ENCODE results near the gene TMEM270. TPM values are rescaled to one million over a fixed set of nuclear protein-coding genes. Genes with fewer than 3 reads are reported as not detected.

Gene TMEM270
- total and polyA plus RNA-seq, 8 donors = not detected

- H3K27me3 ChIP-seq = peaks cover 0 to 14% (median 0%) of the 10 kb centered on the region in 3 donors
- TF ChIP-seq CTCF (IDR thresholded peaks at IDR 0.05) (no peak), POLR2A (IDR thresholded peaks at IDR 0.05) (no peak), POLR2AphosphoS5 (IDR thresholded peaks at IDR 0.05) (no peak), EP300 (IDR thresholded peaks at IDR 0.05) (no peak)
- H3K9me3 ChIP-seq = no peaks in the 10 kb centered on the region
- no peak for DNase-seq
- WGBS, 5 donors = 66 to 76% (median 74%) methylated on average over 5 of the region's 5 CpGs
- peaks cover 10 to 32% (median 17%) of the 10 kb centered on the region in 4 donors for H3K4me1 ChIP-seq
- H3K27ac ChIP-seq = no peak overlapping the region
- intact Hi-C loops (cut with DNase I; ENCODE audit: low total_unique reads) = no loop called here
- no peak overlapping the region for H3K4me3 ChIP-seq
- no peaks in the 10 kb centered on the region for H3K36me3 ChIP-seq
Observed at GRCh38 chr7:73823257-73823656, 37.7 kb upstream of the TMEM270 start.

- TF ChIP-seq EP300 (IDR thresholded peaks at IDR 0.05) (no peak), CTCF (IDR thresholded peaks at IDR 0.05) (no peak), POLR2A (IDR thresholded peaks at IDR 0.05) (no peak), POLR2AphosphoS5 (IDR thresholded peaks at IDR 0.05) (no peak)
- Histone ChIP-seq H3K4me1 (peaks cover 12 to 40% (median 24%) of the 10 kb centered on the region in 4 donors), H3K4me3 (no peak overlapping the region), H3K27ac (no peak overlapping the region), H3K36me3 (no peaks in the 10 kb centered on the region), H3K9me3 (no peaks in the 10 kb centered on the region), H3K27me3 (peaks cover 0 to 21% (median 0%) of the 10 kb centered on the region in 3 donors)
- DNase-seq = no peak
- intact Hi-C loops (cut with DNase I; ENCODE audit: low total_unique reads) = no loop called here
- 83 to 89% (median 85%) methylated on average over 11 of the region's 11 CpGs for WGBS, 5 donors
Observed at GRCh38 chr7:73823873-73824592, 36.9 kb upstream of the TMEM270 start.

- Histone ChIP-seq H3K27ac (no peak overlapping the region), H3K4me1 (peaks cover 20 to 49% (median 33%) of the 10 kb centered on the region in 4 donors), H3K27me3 (peaks cover 0 to 25% (median 0%) of the 10 kb centered on the region in 3 donors), H3K4me3 (no peak overlapping the region), H3K36me3 (no peaks in the 10 kb centered on the region), H3K9me3 (no peaks in the 10 kb centered on the region)
- no peak for DNase-seq
- no peak for TF ChIP-seq POLR2AphosphoS5 (IDR thresholded peaks at IDR 0.05)
- intact Hi-C loops (cut with DNase I; ENCODE audit: low total_unique reads) = no loop called here
- 60 to 71% (median 71%) methylated on average over 9 of the region's 9 CpGs for WGBS, 5 donors
Observed at GRCh38 chr7:73824986-73825385, 36.0 kb upstream of the TMEM270 start.

GRCh38 chr7:73827567-73828106 is 33.3 kb upstream of the TMEM270 start:
- Histone ChIP-seq H3K9me3 (no peaks in the 10 kb centered on the region), H3K27me3 (peaks cover 0 to 39% (median 10%) of the 10 kb centered on the region in 3 donors), H3K4me3 (no peak overlapping the region), H3K4me1 (peaks cover 20 to 69% (median 56%) of the 10 kb centered on the region in 4 donors), H3K36me3 (no peaks in the 10 kb centered on the region), H3K27ac (peak overlapping the region; percentile 44 to 80 (median 71))
- TF ChIP-seq POLR2AphosphoS5 (IDR thresholded peaks at IDR 0.05) (no peak), CTCF (IDR thresholded peaks at IDR 0.05) (no peak), EP300 (IDR thresholded peaks at IDR 0.05) (no peak), POLR2A (IDR thresholded peaks at IDR 0.05) (no peak)
- 12 to 25% (median 15%) methylated on average over 8 to 11 of the region's 11 CpGs for WGBS, 5 donors
- intact Hi-C loops (cut with DNase I; ENCODE audit: low total_unique reads) = no loop called here
- DNase-seq = peak; percentile 89 to 93
